Keratinocyte (primary cell): ENCODE data around the gene RAB11FIP2. TPM values are rescaled to one million over a fixed set of nuclear protein-coding genes. Genes with fewer than 3 reads are reported as not detected.

Experiments used
- DNase-seq: peaks from one replicate; pipeline ENCODE4 v3.0.0-alpha.2; 2011; ENCODE audit warnings: low read depth, missing footprints, low spot score
- FAIRE-seq: peaks from 2 replicates; lab custom pipeline; 2011; peaks lifted over from hg19 to GRCh38; lab: Jason Lieb, UNC
- H2AFZ ChIP-seq: 2 replicates; pipeline ENCODE4 v1.6.0; 2012; ENCODE audit warnings: low read length, control low read depth, inconsistent platforms; ENCODE audit not compliant: control insufficient read depth
- H3K27ac ChIP-seq: 2 replicates; pipeline ENCODE4 v1.5.1; 2011; ENCODE audit warnings: low read length; ENCODE audit not compliant: control insufficient read depth, insufficient read depth
- H3K27me3 ChIP-seq: 3 replicates; pipeline ENCODE4 v1.6.0; 2011; ENCODE audit warnings: low read length; ENCODE audit not compliant: control insufficient read depth, insufficient read depth; ENCODE audit errors: extremely low read depth
- H3K36me3 ChIP-seq, 2 experiments: 2 replicates in 1 of 2; 3 replicates in 1 of 2; pipeline ENCODE4 v1.5.1; 2011; ENCODE audit warnings: low read length in 2 of 2, mild to moderate bottlenecking in 1 of 2; ENCODE audit not compliant: control insufficient read depth in 2 of 2, insufficient read depth in 2 of 2; ENCODE audit errors: extremely low read depth in 1 of 2
- H3K4me1 ChIP-seq: 3 replicates; pipeline ENCODE4 v1.5.1; 2011; ENCODE audit warnings: low read length; ENCODE audit not compliant: control insufficient read depth, insufficient read depth; ENCODE audit errors: extremely low read depth
- H3K4me2 ChIP-seq: 3 replicates; pipeline ENCODE4 v1.6.0; 2011; ENCODE audit warnings: low read depth, low read length; ENCODE audit not compliant: control insufficient read depth, insufficient read depth; ENCODE audit errors: extremely low read depth
- H3K4me3 ChIP-seq, 3 experiments: fragments of 200-600 bp in 1 of 3; sonication (generic) in 1 of 3; 2 replicates in 2 of 3; 3 replicates in 1 of 3; pipeline ENCODE4 v1.5.1; 2011 to 2016; ENCODE audit warnings: low read length in 3 of 3, mild to moderate bottlenecking in 3 of 3, control low read depth in 2 of 3, inconsistent platforms in 1 of 3, low read depth in 1 of 3, mixed read lengths in 1 of 3, mixed run types in 1 of 3, moderate library complexity in 1 of 3; ENCODE audit not compliant: control insufficient read depth in 2 of 3, insufficient read depth in 2 of 3; ENCODE audit errors: extremely low read depth in 1 of 3
- H3K79me2 ChIP-seq: 2 replicates; pipeline ENCODE4 v1.6.0; 2012; ENCODE audit warnings: low read length; ENCODE audit not compliant: control insufficient read depth, insufficient read depth
- H3K9ac ChIP-seq: 3 replicates; pipeline ENCODE4 v1.6.0; 2011; ENCODE audit warnings: low read length; ENCODE audit not compliant: control insufficient read depth, insufficient read depth; ENCODE audit errors: extremely low read depth
- H3K9me1 ChIP-seq: 3 replicates; pipeline ENCODE4 v1.6.0; 2011; ENCODE audit warnings: low read length; ENCODE audit not compliant: control insufficient read depth, insufficient read depth; ENCODE audit errors: extremely low read depth
- H3K9me3 ChIP-seq: 2 replicates; pipeline ENCODE4 v1.5.1; 2012; ENCODE audit warnings: low read depth, low read length; ENCODE audit not compliant: control insufficient read depth
- H4K20me1 ChIP-seq: 3 replicates; pipeline ENCODE4 v1.6.0; 2011; ENCODE audit warnings: low read length; ENCODE audit not compliant: control insufficient read depth, insufficient read depth; ENCODE audit errors: extremely low read depth
- EZH2 ChIP-seq: IDR thresholded peaks from one replicate; pipeline ENCODE4 v1.6.1; 2012; ENCODE audit warnings: inconsistent platforms, mild to moderate bottlenecking, low read length, moderate library complexity
- dilution Hi-C: fragments of 300-500 bp; cut with MboI; formaldehyde crosslinking; loops from one replicate; pipeline ENCODE4 v1.7.0; 2020; ENCODE audit warnings: low sequenced_read_pairs; ENCODE audit not compliant: extremely low pct_ligation_motif_present
- polyA plus RNA-seq, 5 experiments: library from polyadenylated mRNA; depleted of rRNA in 3 of 5; stranded (reverse) in 3 of 5; stranded (forward) in 1 of 5; unstranded in 1 of 5; fragments of >200 nt; gene quantifications; 1 replicate in 1 of 5; 2 replicates in 3 of 5; 3 replicates in 1 of 5; pipeline versions ENCODE4 v1.2.1 to v1.2.3, GENCODE V29; 2011 to 2012; ENCODE audit warnings: missing spikeins in 2 of 5, low read depth in 1 of 5, low replicate concordance in 1 of 5
- TF ChIP-seq, protein P1 (sequence below), 3 experiments: IDR thresholded peaks in 1 of 3; conservative IDR thresholded peaks in 1 of 3; optimal IDR thresholded peaks in 1 of 3; 2 replicates in 2 of 3; 3 replicates in 1 of 3; pipeline versions ENCODE3 to v1.5.1; 2011; ENCODE audit warnings: low read length in 3 of 3, mild to moderate bottlenecking in 3 of 3, moderate library complexity in 2 of 3, control low read depth in 1 of 3, inconsistent platforms in 1 of 3; ENCODE audit not compliant: insufficient read depth in 2 of 3; ENCODE audit errors: extremely low read depth in 1 of 3

RAB11FIP2 gene
- polyA plus RNA-seq, 1 donor (not counting 4 experiments of a cell fraction or from before 2014, with no cell fraction given), result 6.1 TPM

DNA sequence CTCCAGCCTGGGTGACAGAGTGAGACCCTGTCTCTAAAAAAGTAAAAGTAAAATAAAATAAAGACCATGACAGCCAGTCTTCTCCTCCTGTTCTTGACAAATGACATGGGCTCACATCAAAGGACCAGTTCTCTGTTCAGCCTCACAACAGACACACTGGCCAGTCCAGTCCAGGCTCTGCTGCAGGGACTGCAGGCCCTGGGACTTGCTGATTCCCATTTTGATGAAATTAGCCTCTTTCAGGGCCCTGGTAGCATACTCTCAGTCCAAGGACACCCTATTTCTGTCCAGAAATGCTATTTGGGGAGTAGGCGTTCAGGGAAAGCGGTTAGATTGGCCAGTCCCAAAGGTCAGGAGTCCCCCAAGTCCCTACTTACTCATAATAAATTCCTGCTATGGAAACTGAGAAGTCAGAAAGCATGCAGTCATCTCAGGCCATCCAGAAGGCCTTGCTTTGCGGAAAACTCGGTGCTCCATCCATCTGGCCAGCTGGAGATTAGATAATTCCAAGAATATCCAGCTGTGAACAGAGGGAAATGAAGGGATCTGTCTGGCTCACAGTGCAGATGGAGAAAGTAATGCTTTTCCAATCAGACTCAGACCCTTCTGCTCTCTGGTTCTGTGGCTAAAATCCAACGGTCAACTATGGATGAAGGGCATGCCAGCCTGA lies 74.4 kb downstream of the RAB11FIP2 start:
- H3K4me3 ChIP-seq, result no peak overlapping the region
- TF ChIP-seq, protein P1, sequence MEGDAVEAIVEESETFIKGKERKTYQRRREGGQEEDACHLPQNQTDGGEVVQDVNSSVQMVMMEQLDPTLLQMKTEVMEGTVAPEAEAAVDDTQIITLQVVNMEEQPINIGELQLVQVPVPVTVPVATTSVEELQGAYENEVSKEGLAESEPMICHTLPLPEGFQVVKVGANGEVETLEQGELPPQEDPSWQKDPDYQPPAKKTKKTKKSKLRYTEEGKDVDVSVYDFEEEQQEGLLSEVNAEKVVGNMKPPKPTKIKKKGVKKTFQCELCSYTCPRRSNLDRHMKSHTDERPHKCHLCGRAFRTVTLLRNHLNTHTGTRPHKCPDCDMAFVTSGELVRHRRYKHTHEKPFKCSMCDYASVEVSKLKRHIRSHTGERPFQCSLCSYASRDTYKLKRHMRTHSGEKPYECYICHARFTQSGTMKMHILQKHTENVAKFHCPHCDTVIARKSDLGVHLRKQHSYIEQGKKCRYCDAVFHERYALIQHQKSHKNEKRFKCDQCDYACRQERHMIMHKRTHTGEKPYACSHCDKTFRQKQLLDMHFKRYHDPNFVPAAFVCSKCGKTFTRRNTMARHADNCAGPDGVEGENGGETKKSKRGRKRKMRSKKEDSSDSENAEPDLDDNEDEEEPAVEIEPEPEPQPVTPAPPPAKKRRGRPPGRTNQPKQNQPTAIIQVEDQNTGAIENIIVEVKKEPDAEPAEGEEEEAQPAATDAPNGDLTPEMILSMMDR (optimal IDR thresholded peaks at IDR 0.05 in 1 of 3, IDR thresholded peaks at IDR 0.05 in 1 of 3, conservative IDR thresholded peaks at IDR 0.05 in 1 of 3; ENCODE audit: extremely low read depth in 1 of 3, insufficient read depth in 2 of 3, low read length in 3 of 3), result no peak
- TF ChIP-seq EZH2, result no peak
- no peak overlapping the region for H3K9ac ChIP-seq
- H3K27me3 ChIP-seq, result no peaks in the 10 kb centered on the region
- DNase-seq (no peak), FAIRE-seq (no peak)
- no peak overlapping the region for H2AFZ ChIP-seq
- no peaks in the 10 kb centered on the region for H4K20me1 ChIP-seq
- H3K4me2 ChIP-seq, result no peak overlapping the region
- no peaks in the 10 kb centered on the region for H3K4me1 ChIP-seq
- H3K9me3 ChIP-seq, result no peaks in the 10 kb centered on the region
- H3K79me2 ChIP-seq, result no peaks in the 10 kb centered on the region
- no peaks in the 10 kb centered on the region for H3K36me3 ChIP-seq
- no peak overlapping the region for H3K27ac ChIP-seq
- dilution Hi-C loops, result no loop called here
- H3K9me1 ChIP-seq, result no peaks in the 10 kb centered on the region

DNA sequence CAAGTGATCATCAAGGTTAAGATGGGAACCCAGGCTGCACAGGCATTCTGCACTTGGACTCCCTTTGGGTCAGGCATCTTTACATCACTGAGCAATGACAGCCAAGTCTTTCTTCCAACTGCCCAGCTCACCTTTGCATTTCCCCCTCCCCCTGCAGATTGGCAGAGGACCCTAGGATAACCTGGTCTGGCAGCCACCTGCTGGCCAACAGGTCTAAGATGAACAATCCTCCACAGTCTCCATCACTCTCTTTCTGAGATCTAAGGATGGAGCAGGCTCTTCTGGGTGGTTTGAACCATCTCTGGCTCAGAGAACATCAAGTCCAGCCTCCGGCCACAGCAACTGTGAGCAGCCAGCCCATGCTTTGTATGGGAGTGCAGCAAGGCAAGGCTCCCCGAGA lies 75.8 kb downstream of the RAB11FIP2 start:
- Histone ChIP-seq H3K9me1 (no peaks in the 10 kb centered on the region), H3K27me3 (no peaks in the 10 kb centered on the region), H4K20me1 (no peaks in the 10 kb centered on the region), H3K36me3 (no peaks in the 10 kb centered on the region), H3K27ac (no peak overlapping the region), H3K79me2 (no peaks in the 10 kb centered on the region), H3K4me2 (no peak overlapping the region), H3K4me3 (no peak overlapping the region), H3K9me3 (no peaks in the 10 kb centered on the region), H3K9ac (no peak overlapping the region), H2AFZ (no peak overlapping the region), H3K4me1 (no peaks in the 10 kb centered on the region)
- FAIRE-seq, result no peak
- TF ChIP-seq, protein P1 (optimal IDR thresholded peaks at IDR 0.05 in 1 of 3, IDR thresholded peaks at IDR 0.05 in 1 of 3, conservative IDR thresholded peaks at IDR 0.05 in 1 of 3; ENCODE audit: extremely low read depth in 1 of 3, insufficient read depth in 2 of 3, low read length in 3 of 3), result no peak
- TF ChIP-seq EZH2, result no peak
- dilution Hi-C loops, result no loop called here
- no peak for DNase-seq
